Stimulated activated effector memory CD8-positive, alpha-beta T cell treated with anti-CD3 and anti-CD28 coated beads, Interleukin-12 subunit alpha, Interleukin-12 subunit beta, amount 100 ng/mL, for 72 hours (primary cell): ENCODE results near the gene PIGR.

Source experiments
- ATAC-seq: fragments of 150-1000 bp; cut with Tn5 transposase; 2 replicates; pipeline ENCODE4 v1.10.0; 2021
- DNase-seq, 2 donors: peaks; one replicate each; pipeline ENCODE4 v3.0.0; 2021 to 2022; ENCODE audit warnings: low spot score in 2 of 2
- H3K27ac Mint-ChIP-seq: one replicate; pipeline ENCODE4 v1.8.0; 2022; ENCODE audit warnings: mild to moderate bottlenecking, mixed read lengths
- H3K36me3 Mint-ChIP-seq: one replicate; pipeline ENCODE4 v1.8.0; 2022; ENCODE audit warnings: mild to moderate bottlenecking, mixed read lengths
- H3K4me1 Mint-ChIP-seq: one replicate; pipeline ENCODE4 v1.8.0; 2022; ENCODE audit warnings: mixed read lengths
- H3K4me3 Mint-ChIP-seq: one replicate; pipeline ENCODE4 v1.8.0; 2022; ENCODE audit warnings: mild to moderate bottlenecking, mixed read lengths
- H3K9me3 Mint-ChIP-seq: one replicate; pipeline ENCODE4 v1.8.0; 2022; ENCODE audit warnings: mixed read lengths

Gene PIGR

DNA sequence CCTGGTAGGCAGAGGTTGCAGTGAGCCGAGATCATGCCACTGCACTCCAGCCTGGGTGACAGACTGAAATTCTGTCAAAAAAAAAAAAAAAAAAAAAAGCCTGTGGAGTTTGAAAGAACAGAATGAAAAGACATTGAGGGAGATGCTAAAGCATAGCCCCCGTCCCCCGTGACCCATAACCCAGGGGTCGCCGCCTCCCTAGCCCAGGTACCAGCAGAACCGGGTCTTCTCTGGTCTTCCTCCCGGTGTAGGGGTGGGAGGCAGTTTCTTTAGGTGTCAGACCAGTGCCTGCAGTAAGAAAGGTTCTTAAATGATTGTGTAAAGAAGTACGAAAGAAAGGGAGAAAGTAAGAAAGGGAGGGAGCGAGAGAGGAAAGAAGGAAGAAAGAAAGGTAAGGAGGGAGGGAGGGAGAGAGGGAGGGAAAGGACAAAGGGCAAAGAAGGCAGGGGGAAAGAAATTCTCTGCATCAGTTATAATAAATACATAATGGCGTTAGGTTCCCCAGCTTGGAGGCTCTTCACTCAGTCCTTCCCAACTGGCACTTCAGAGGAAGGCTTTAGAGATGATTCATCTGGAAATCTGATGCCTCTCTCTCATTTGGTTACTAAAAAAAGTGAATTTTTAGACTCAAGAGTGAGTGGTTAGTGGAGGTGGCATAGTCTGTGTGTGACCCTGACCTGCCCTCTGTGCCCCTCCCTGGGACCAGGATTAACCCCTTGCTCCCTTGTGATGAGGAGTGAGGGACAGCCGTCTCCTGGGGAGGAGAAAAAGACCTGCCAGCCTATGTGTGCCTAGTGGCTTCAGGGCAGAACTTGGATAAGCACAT lies 48.0 kb downstream of the PIGR start:
- Mint-ChIP-seq H3K9me3 (no peaks in the 10 kb centered on the region), H3K4me3 (no peak overlapping the region), H3K36me3 (peaks cover 10% of the 10 kb centered on the region), H3K4me1 (peaks cover 27% of the 10 kb centered on the region), H3K27ac (no peak overlapping the region)
- ATAC-seq, result no peak
- no peak for DNase-seq

DNA sequence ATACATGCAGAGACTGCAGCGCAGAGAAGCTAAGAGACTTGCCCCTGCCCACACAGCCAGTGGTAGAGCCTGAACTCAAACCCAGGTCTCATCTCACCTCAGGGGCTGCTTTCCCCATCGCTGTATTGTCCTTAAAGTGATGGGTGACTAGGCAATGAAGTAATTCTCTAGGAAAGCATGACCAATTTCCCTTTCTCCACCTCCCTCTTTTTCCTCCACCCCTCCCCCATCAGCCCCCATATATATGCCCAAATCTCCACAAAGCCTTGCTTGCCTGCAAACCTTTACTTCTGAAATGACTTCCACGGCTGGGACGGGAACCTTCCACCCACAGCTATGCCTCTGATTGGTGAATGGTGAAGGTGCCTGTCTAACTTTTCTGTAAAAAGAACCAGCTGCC lies 49.1 kb downstream of the PIGR start, which contains the start of gene IL24:
IL24 (plus strand) TSS at position 269 of the 400 bp plus-strand sequence. CDS start 390 bp downstream, outside the sequence.
- DNase-seq (no peak), ATAC-seq (peak; percentile 86)
- peak within 1 kb of the TSS; percentile 33 for H3K4me3 Mint-ChIP-seq
- peaks cover 27% of the 10 kb centered on the region for H3K4me1 Mint-ChIP-seq
- H3K9me3 Mint-ChIP-seq, result no peaks in the 10 kb centered on the region
- H3K27ac Mint-ChIP-seq, result peak within 1 kb of the TSS; percentile 74
- peaks cover 5% of the 10 kb centered on the region for H3K36me3 Mint-ChIP-seq

GRCh38 chr1:206896261-206896660 lies 50.0 kb downstream of the PIGR start:
- no peak for DNase-seq
- Mint-ChIP-seq H3K4me1 (peaks cover 32% of the 10 kb centered on the region), H3K36me3 (no peaks in the 10 kb centered on the region), H3K9me3 (no peaks in the 10 kb centered on the region), H3K4me3 (no peak overlapping the region), H3K27ac (no peak overlapping the region)
- no peak for ATAC-seq

DNA sequence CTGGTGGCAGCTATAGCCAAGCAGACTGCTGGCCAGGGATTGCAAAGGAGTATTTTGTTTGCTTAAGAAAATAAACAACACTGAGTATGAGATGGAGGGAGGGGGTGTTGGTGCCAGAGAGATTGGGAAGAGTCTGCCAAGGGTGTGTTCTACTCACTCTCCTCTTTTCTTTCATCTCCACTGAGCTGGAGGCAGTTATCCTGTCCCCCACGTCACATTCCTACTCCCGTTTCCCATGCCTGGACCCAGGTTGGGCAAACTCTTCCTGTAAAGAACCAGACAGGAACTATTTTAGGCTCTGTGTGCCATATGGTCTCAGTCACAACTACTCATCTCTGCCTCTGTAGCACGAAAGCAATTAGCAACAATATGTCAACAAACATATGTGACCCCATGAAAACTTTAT lies 50.4 kb downstream of the PIGR start:
- no peak overlapping the region for H3K27ac Mint-ChIP-seq
- H3K4me3 Mint-ChIP-seq, result no peak overlapping the region
- DNase-seq (no peak), ATAC-seq (no peak)
- H3K4me1 Mint-ChIP-seq, result peaks cover 33% of the 10 kb centered on the region
- no peaks in the 10 kb centered on the region for H3K9me3 Mint-ChIP-seq
- H3K36me3 Mint-ChIP-seq, result no peaks in the 10 kb centered on the region

GRCh38 chr1:206895325-206895724 lies 50.9 kb downstream of the PIGR start:
- DNase-seq, result no peak
- peaks cover 38% of the 10 kb centered on the region for H3K4me1 Mint-ChIP-seq
- no peak for ATAC-seq
- H3K9me3 Mint-ChIP-seq, result no peaks in the 10 kb centered on the region
- H3K27ac Mint-ChIP-seq, result no peak overlapping the region
- H3K36me3 Mint-ChIP-seq, result no peaks in the 10 kb centered on the region
- H3K4me3 Mint-ChIP-seq, result no peak overlapping the region

GRCh38 chr1:206893380-206893779 lies 52.9 kb downstream of the PIGR start:
- ATAC-seq, result no peak
- DNase-seq, result no peak
- H3K4me1 Mint-ChIP-seq, result peaks cover 37% of the 10 kb centered on the region
- no peaks in the 10 kb centered on the region for H3K9me3 Mint-ChIP-seq
- no peak overlapping the region for H3K4me3 Mint-ChIP-seq
- H3K27ac Mint-ChIP-seq, result no peak overlapping the region
- no peaks in the 10 kb centered on the region for H3K36me3 Mint-ChIP-seq

- ATAC-seq, result no peak
- H3K4me1 Mint-ChIP-seq, result peaks cover 32% of the 10 kb centered on the region
Observed at GRCh38 chr1:206892351-206892984, 53.8 kb downstream of the PIGR start.

DNA sequence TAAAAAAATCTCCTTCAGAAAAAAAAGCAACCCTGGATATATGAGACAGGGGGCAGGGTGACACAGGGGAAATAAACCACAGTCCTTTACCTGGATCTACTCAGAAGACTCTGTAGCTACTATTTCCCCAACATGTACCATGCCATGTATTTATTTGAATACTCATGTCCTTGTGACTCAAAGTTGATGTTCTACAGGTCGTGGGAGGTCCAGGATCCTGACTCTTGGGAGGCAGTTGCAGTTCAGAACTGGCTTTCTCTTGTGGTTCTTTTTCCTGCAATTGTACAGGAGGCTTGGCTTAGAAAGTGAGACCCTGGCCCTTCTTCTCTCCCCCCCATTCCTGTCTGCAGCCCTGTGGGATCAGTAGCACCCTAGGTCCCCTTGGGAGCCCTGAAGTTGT lies 54.9 kb downstream of the PIGR start:
- ATAC-seq (no peak), DNase-seq (no peak)
- H3K4me1 Mint-ChIP-seq, result peaks cover 22% of the 10 kb centered on the region
- H3K9me3 Mint-ChIP-seq, result no peaks in the 10 kb centered on the region
- no peak overlapping the region for H3K27ac Mint-ChIP-seq
- H3K4me3 Mint-ChIP-seq, result no peak overlapping the region
- no peaks in the 10 kb centered on the region for H3K36me3 Mint-ChIP-seq

More at GRCh38 chr1:206892351-206892984, 53.8 kb downstream of the PIGR start:
- no peak overlapping the region for H3K4me3 Mint-ChIP-seq
- H3K27ac Mint-ChIP-seq, result no peak overlapping the region
- H3K36me3 Mint-ChIP-seq, result no peaks in the 10 kb centered on the region
- no peak for DNase-seq
- H3K9me3 Mint-ChIP-seq, result no peaks in the 10 kb centered on the region

DNA sequence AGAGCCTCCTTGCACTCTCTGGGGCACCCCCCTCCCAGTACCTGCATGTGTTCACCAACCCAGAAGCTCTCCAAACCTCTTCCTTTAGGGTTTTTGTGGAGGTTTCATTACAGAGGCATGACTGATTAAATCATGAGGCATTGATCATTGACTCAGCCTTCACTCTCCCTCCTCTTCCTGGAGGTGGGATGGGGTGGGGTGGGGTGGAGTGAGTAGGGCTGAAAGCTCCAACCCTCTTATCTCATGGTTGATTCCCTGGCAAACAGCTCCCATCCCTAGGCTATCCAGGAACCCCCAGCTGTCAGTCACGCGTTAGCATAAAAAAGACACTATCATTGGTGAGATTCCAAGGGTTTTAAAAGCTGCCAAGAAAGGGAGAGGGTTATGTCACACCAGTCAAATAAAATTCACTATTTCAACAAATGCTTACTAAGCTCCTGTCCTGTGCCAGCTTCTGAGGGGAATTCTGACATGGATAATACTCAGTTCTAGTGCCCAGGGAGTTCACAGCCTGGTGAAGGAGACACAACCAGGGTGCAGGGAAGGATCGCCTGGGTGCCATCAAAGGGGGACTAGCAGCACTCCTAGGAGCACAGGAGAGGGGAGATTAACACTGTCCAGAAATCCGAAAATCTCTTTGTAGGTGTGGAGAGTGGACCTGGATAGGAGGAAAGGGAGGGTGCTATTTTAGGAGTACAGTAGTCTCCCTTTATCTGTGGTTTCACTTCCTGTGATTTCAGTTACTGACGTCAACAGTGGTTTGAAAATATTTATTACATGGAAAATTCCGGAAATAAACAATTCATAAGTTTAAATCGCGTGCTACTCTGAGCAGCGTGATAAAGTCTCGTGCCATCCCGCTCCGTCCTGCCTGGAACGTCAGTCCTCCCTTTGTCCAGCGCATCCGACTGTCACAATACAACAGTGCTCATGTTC lies 55.9 kb downstream of the PIGR start:
- Mint-ChIP-seq H3K4me3 (no peak overlapping the region), H3K36me3 (no peaks in the 10 kb centered on the region), H3K27ac (no peak overlapping the region), H3K9me3 (no peaks in the 10 kb centered on the region), H3K4me1 (peaks cover 22% of the 10 kb centered on the region)
- DNase-seq (no peak), ATAC-seq (peak; percentile 46)

- ATAC-seq (no peak), DNase-seq (no peak)
- Mint-ChIP-seq H3K4me3 (no peak overlapping the region), H3K27ac (no peak overlapping the region), H3K4me1 (peaks cover 27% of the 10 kb centered on the region), H3K36me3 (no peaks in the 10 kb centered on the region), H3K9me3 (no peaks in the 10 kb centered on the region)
Observed at GRCh38 chr1:206887701-206888100, 58.6 kb downstream of the PIGR start.

DNA sequence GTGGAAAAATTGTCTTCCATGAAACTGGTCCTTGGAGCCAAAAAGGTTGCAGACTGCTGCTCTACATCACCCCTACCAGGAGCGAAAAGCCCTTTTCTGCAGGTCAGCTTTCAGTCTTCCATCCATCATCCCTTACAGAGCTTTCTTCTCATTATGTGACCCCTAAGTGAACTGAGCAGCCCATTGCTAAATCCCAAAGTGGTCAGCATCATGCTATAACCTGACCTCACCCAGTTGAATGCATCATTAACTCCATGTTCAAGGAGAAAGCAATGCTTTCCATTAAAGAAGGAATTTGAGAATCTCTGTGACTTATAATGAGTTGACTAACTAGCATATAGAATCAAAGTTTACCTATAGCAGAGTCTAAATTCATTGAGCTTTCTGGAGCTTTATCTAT lies 59.4 kb downstream of the PIGR start:
- DNase-seq (no peak), ATAC-seq (no peak)
- Mint-ChIP-seq H3K36me3 (no peaks in the 10 kb centered on the region), H3K27ac (no peak overlapping the region), H3K4me1 (peaks cover 27% of the 10 kb centered on the region), H3K4me3 (no peak overlapping the region), H3K9me3 (no peaks in the 10 kb centered on the region)

- Mint-ChIP-seq H3K4me3 (no peak overlapping the region), H3K36me3 (no peaks in the 10 kb centered on the region), H3K9me3 (no peaks in the 10 kb centered on the region), H3K27ac (no peak overlapping the region), H3K4me1 (peaks cover 19% of the 10 kb centered on the region)
- DNase-seq (no peak), ATAC-seq (no peak)
Observed at GRCh38 chr1:206885341-206886060, 60.8 kb downstream of the PIGR start.

GRCh38 chr1:206883876-206884275 lies 62.4 kb downstream of the PIGR start:
- no peaks in the 10 kb centered on the region for H3K36me3 Mint-ChIP-seq
- H3K4me1 Mint-ChIP-seq, result peaks cover 18% of the 10 kb centered on the region
- DNase-seq (no peak), ATAC-seq (no peak)
- H3K4me3 Mint-ChIP-seq, result no peak overlapping the region
- peaks cover 3% of the 10 kb centered on the region for H3K9me3 Mint-ChIP-seq
- no peak overlapping the region for H3K27ac Mint-ChIP-seq

DNA sequence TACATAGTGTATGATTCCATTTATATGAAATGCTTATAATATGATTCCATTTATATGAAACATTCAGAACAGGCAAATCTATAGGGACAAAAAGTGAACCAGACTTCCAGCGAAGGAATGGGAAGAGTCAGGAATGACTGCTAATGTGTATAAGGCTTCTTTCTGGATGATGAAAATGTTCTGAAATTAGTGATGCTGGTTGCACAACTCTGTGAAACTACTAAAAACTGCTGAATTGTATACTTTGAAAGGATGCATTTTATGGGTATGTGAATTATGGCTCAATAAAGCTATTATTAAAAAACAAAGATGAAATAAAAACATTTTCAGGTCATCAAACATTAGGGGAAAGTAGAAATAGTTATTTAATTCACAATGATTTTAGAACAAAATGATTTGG lies 63.1 kb downstream of the PIGR start:
- ATAC-seq, result no peak
- Mint-ChIP-seq H3K9me3 (peaks cover 8% of the 10 kb centered on the region), H3K27ac (no peak overlapping the region), H3K4me1 (peaks cover 14% of the 10 kb centered on the region), H3K4me3 (no peak overlapping the region), H3K36me3 (no peaks in the 10 kb centered on the region)
- no peak for DNase-seq

DNA sequence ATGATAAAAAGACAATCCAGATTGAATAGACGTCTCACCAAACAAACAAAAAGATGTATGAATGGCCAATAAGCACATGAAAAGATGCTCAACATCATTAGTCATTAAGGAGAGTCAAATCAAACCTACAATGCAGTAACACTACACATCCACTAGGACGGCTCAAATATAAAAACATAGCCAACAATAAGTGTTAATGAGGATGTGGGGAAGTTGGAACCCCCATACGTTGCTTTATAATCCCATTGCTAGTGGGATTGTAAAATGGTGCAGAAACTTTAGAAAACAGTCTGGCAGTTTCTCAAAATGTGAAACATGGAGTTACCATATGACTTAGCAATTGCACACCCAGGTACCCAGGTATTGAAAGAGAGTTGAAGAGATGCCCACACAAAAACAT lies 63.7 kb downstream of the PIGR start:
- ATAC-seq (no peak), DNase-seq (no peak)
- Mint-ChIP-seq H3K9me3 (peaks cover 9% of the 10 kb centered on the region), H3K36me3 (no peaks in the 10 kb centered on the region), H3K27ac (no peak overlapping the region), H3K4me3 (no peak overlapping the region), H3K4me1 (peaks cover 13% of the 10 kb centered on the region)
